ENCODE results near the gene SORCS1.

The SORCS1 gene

GRCh38 chr10:106661133-106661766 lies 503.3 kb downstream of the SORCS1 start:
- no peak for DNase-seq (ENCODE audit: low spot score)

- no peak for DNase-seq (ENCODE audit: low spot score)
Observed at GRCh38 chr10:106660550-106660949, 504.0 kb downstream of the SORCS1 start.

- no peak for DNase-seq (ENCODE audit: low spot score)
Observed at GRCh38 chr10:106655636-106656035, 508.9 kb downstream of the SORCS1 start.

- no peak for DNase-seq (ENCODE audit: low spot score)
Observed at GRCh38 chr10:106655165-106655564, 509.3 kb downstream of the SORCS1 start.

GRCh38 chr10:106652279-106652678 lies 512.2 kb downstream of the SORCS1 start:
- DNase-seq (ENCODE audit: low spot score) = no peak

GRCh38 chr10:106648534-106649481 lies 515.7 kb downstream of the SORCS1 start:
- no peak for DNase-seq (ENCODE audit: low spot score)

GRCh38 chr10:106643473-106643872 lies 521.0 kb downstream of the SORCS1 start:
- no peak for DNase-seq (ENCODE audit: low spot score)

- no peak for DNase-seq (ENCODE audit: low spot score)
Observed at GRCh38 chr10:106637873-106638272, 526.6 kb downstream of the SORCS1 start.

GRCh38 chr10:106636766-106637491 lies 527.6 kb downstream of the SORCS1 start:
- no peak for DNase-seq (ENCODE audit: low spot score)

- DNase-seq (ENCODE audit: low spot score) = no peak
Observed at GRCh38 chr10:106635947-106636346, 528.6 kb downstream of the SORCS1 start.

- no peak for DNase-seq (ENCODE audit: low spot score)
Observed at GRCh38 chr10:106631016-106631702, 533.3 kb downstream of the SORCS1 start.

- DNase-seq (ENCODE audit: low spot score) = no peak
Observed at GRCh38 chr10:106626371-106626770, 538.1 kb downstream of the SORCS1 start.

- DNase-seq (ENCODE audit: low spot score) = no peak
Observed at GRCh38 chr10:106625751-106626150, 538.8 kb downstream of the SORCS1 start.

GRCh38 chr10:106619346-106619745 lies 545.2 kb downstream of the SORCS1 start:
- no peak for DNase-seq (ENCODE audit: low spot score)

- no peak for DNase-seq (ENCODE audit: low spot score)
Observed at GRCh38 chr10:106618646-106619045, 545.9 kb downstream of the SORCS1 start.

- DNase-seq (ENCODE audit: low spot score) = no peak
Observed at GRCh38 chr10:106615081-106615480, 549.4 kb downstream of the SORCS1 start.

- DNase-seq (ENCODE audit: low spot score) = no peak
Observed at GRCh38 chr10:106614293-106614692, 550.2 kb downstream of the SORCS1 start.

GRCh38 chr10:106612381-106612780 lies 552.1 kb downstream of the SORCS1 start:
- DNase-seq (ENCODE audit: low spot score) = no peak

GRCh38 chr10:106609470-106610266 lies 554.8 kb downstream of the SORCS1 start:
- no peak for DNase-seq (ENCODE audit: low spot score)

GRCh38 chr10:106608066-106608465 lies 556.4 kb downstream of the SORCS1 start:
- no peak for DNase-seq (ENCODE audit: low spot score)

GRCh38 chr10:106595281-106595680 lies 569.2 kb downstream of the SORCS1 start:
- no peak for DNase-seq (ENCODE audit: low spot score)
